ENCODE results near the gene PLCH1.
A peak's percentile ranks its signal among the peaks of the same experiment; 100 is the strongest.

The PLCH1 gene

GRCh38 chr3:155352900-155353490 is 391.9 kb downstream of the PLCH1 start:
- ATAC-seq = peak; percentile 82
- TF ChIP-seq SNAI2 (CRISPR knock-in tag; IDR thresholded peaks at IDR 0.05) = no peak
- TF ChIP-seq RARB (CRISPR knock-in tag; IDR thresholded peaks at IDR 0.05) = no peak
- TF ChIP-seq TSHZ2 (CRISPR knock-in tag; IDR thresholded peaks at IDR 0.05) = no peak
- TF ChIP-seq ZNF8 (CRISPR knock-in tag; IDR thresholded peaks at IDR 0.05) = no peak
- no peak for TF ChIP-seq CREB5 (CRISPR knock-in tag; IDR thresholded peaks at IDR 0.05; ENCODE audit: low read depth)
- TF ChIP-seq ARNTL (CRISPR knock-in tag; IDR thresholded peaks at IDR 0.05; ENCODE audit: borderline replicate concordance, low read depth) = no peak
- TF ChIP-seq CSDC2 (CRISPR knock-in tag; IDR thresholded peaks at IDR 0.05) = no peak
- TF ChIP-seq CSRNP3 (CRISPR knock-in tag; IDR thresholded peaks at IDR 0.05) = no peak
- no peak for TF ChIP-seq GLIS3 (CRISPR knock-in tag; IDR thresholded peaks at IDR 0.05)
- TF ChIP-seq TCF4 (CRISPR knock-in tag; IDR thresholded peaks at IDR 0.05; ENCODE audit: borderline replicate concordance) = no peak
- TF ChIP-seq ZFP3 (CRISPR knock-in tag; IDR thresholded peaks at IDR 0.05) = no peak
- TF ChIP-seq POU6F1 (CRISPR knock-in tag; IDR thresholded peaks at IDR 0.05; ENCODE audit: borderline replicate concordance, low read depth) = no peak
- no peak for TF ChIP-seq ESRRG (CRISPR knock-in tag; IDR thresholded peaks at IDR 0.05)
- TF ChIP-seq BACH2 (CRISPR knock-in tag; IDR thresholded peaks at IDR 0.05; ENCODE audit: borderline replicate concordance) = no peak

- ATAC-seq = no peak
- TF ChIP-seq ZC3H10 (CRISPR knock-in tag; IDR thresholded peaks at IDR 0.05) (no peak), TCF4 (CRISPR knock-in tag; IDR thresholded peaks at IDR 0.05; ENCODE audit: borderline replicate concordance) (no peak), ZFP3 (CRISPR knock-in tag; IDR thresholded peaks at IDR 0.05) (no peak)
Observed at GRCh38 chr3:155350571-155350970, 394.3 kb downstream of the PLCH1 start.

GRCh38 chr3:155347901-155348300 is 397.0 kb downstream of the PLCH1 start:
- no peak for ATAC-seq
- TF ChIP-seq ZNF70 (CRISPR knock-in tag; IDR thresholded peaks at IDR 0.05) (no peak), ZNF565 (CRISPR knock-in tag; conservative IDR thresholded peaks at IDR 0.05; ENCODE audit: low read depth) (no peak), ZC3H10 (CRISPR knock-in tag; IDR thresholded peaks at IDR 0.05) (no peak), CSDC2 (CRISPR knock-in tag; IDR thresholded peaks at IDR 0.05) (no peak), CREB5 (CRISPR knock-in tag; IDR thresholded peaks at IDR 0.05; ENCODE audit: low read depth) (no peak), BACH2 (CRISPR knock-in tag; IDR thresholded peaks at IDR 0.05; ENCODE audit: borderline replicate concordance) (no peak), ZFP3 (CRISPR knock-in tag; IDR thresholded peaks at IDR 0.05) (no peak), PPARA (CRISPR knock-in tag; IDR thresholded peaks at IDR 0.05; ENCODE audit: borderline replicate concordance) (no peak), POU6F1 (CRISPR knock-in tag; IDR thresholded peaks at IDR 0.05; ENCODE audit: borderline replicate concordance, low read depth) (no peak), GLIS3 (CRISPR knock-in tag; IDR thresholded peaks at IDR 0.05) (no peak), ESRRG (CRISPR knock-in tag; IDR thresholded peaks at IDR 0.05) (no peak), CSRNP3 (CRISPR knock-in tag; IDR thresholded peaks at IDR 0.05) (no peak), SNAI2 (CRISPR knock-in tag; IDR thresholded peaks at IDR 0.05) (no peak), TCF4 (CRISPR knock-in tag; IDR thresholded peaks at IDR 0.05; ENCODE audit: borderline replicate concordance) (no peak), OSR1 (CRISPR knock-in tag; IDR thresholded peaks at IDR 0.05) (no peak), ISL1 (CRISPR knock-in tag; IDR thresholded peaks at IDR 0.05) (no peak), ZNF8 (CRISPR knock-in tag; IDR thresholded peaks at IDR 0.05) (no peak), ZFP30 (CRISPR knock-in tag; IDR thresholded peaks at IDR 0.05) (no peak), PATZ1 (CRISPR knock-in tag; IDR thresholded peaks at IDR 0.05; ENCODE audit: borderline replicate concordance) (no peak)
